ENCODE results near the gene SLC28A3. TPM values are rescaled to one million over a fixed set of nuclear protein-coding genes. Genes with fewer than 3 reads are reported as not detected.
A peak's percentile ranks its signal among the peaks of the same experiment; 100 is the strongest.

Gene SLC28A3
- total RNA-seq, 1 experiment from 2014 or later, result 0.13 TPM

- no peaks in the 10 kb centered on the region; the same call in 1 of the 2 replicates for H3K27me3 ChIP-seq (ENCODE audit: insufficient read depth, low read depth)
- ChIA-PET POLR2A (ENCODE audit: unreplicated experiment) (no interaction called here), CTCF (no interaction called here)
- TF ChIP-seq CTCF (conservative IDR thresholded peaks at IDR 0.05), result no peak
- no peak for TF ChIP-seq EZH2 (IDR thresholded peaks at IDR 0.05; ENCODE audit: low read depth)
- H3K9me3 ChIP-seq (ENCODE audit: insufficient read depth, low read depth), result no peaks in the 10 kb centered on the region
- no peak overlapping the region for H3K27ac ChIP-seq
- no peaks in the 10 kb centered on the region for H4K20me1 ChIP-seq (ENCODE audit: insufficient read depth)
- no peaks in the 10 kb centered on the region for H3K79me2 ChIP-seq (ENCODE audit: low read depth)
- intact Hi-C loops (cut with micrococcal nuclease; ENCODE audit: unreplicated experiment), result no loop called here
- H3F3A ChIP-seq (ENCODE audit: insufficient read depth, low read depth), result no peaks in the 10 kb centered on the region
- no TSS peak for BruUV-seq (replicated peaks)
- H2AFZ ChIP-seq, result no peak overlapping the region
- H3K4me3 ChIP-seq, result no peak overlapping the region
- H3K36me3 ChIP-seq (ENCODE audit: low read depth), result no peaks in the 10 kb centered on the region
- H3K4me2 ChIP-seq, result no peak overlapping the region
- no peak for DNase-seq
- no peaks in the 10 kb centered on the region for H3K4me1 ChIP-seq (replicated peaks; ENCODE audit: insufficient read depth)
- H3K9me2 ChIP-seq (ENCODE audit: insufficient read depth), result no peaks in the 10 kb centered on the region
These were observed 69.6 kb downstream of the SLC28A3 start for GRCh38 chr9:84270847-84271530.

DNA sequence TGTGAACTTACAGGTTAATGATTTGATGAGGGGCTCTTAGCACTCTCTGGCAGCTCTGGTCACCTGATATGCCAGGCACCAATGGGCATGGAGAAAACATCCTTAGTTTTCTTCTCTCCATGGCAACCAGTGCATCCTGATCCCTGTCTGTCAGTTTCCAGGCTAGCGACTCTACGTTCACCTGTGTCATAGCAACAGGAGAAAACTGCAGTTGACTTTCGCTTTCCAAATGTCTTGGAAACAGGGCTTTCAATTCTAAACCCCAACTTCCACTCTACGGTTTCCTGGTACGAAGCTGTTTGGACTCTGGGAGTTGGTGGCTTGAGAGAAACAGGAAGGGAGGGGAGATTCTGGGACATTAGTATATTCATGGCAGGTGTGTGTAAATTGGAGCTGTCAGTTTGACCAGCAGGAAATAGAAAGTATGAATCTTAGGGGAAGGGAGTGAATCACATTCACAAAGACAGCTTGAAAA, 74.4 kb downstream of the SLC28A3 start:
- no peaks in the 10 kb centered on the region for H3K36me3 ChIP-seq (ENCODE audit: low read depth)
- no peaks in the 10 kb centered on the region for H3K9me3 ChIP-seq (ENCODE audit: insufficient read depth, low read depth)
- ChIA-PET POLR2A (ENCODE audit: unreplicated experiment) (no interaction called here), CTCF (no interaction called here)
- H3K27ac ChIP-seq, result no peak overlapping the region
- H3K79me2 ChIP-seq (ENCODE audit: low read depth), result no peaks in the 10 kb centered on the region
- DNase-seq, result peak in 1 of 2 experiments; percentile 6
- no peaks in the 10 kb centered on the region for H3K27me3 ChIP-seq (ENCODE audit: insufficient read depth, low read depth)
- H3K4me3 ChIP-seq, result no peak overlapping the region
- intact Hi-C loops (cut with micrococcal nuclease; ENCODE audit: unreplicated experiment), result no loop called here
- TF ChIP-seq CTCF (conservative IDR thresholded peaks at IDR 0.05) (no peak), EZH2 (IDR thresholded peaks at IDR 0.05; ENCODE audit: low read depth) (no peak)
- H4K20me1 ChIP-seq (ENCODE audit: insufficient read depth), result no peaks in the 10 kb centered on the region
- H2AFZ ChIP-seq, result no peak overlapping the region
- no TSS peak for BruUV-seq (replicated peaks)
- H3K9me2 ChIP-seq (ENCODE audit: insufficient read depth), result no peaks in the 10 kb centered on the region
- no peaks in the 10 kb centered on the region for H3K4me1 ChIP-seq (replicated peaks; ENCODE audit: insufficient read depth)
- no peak overlapping the region for H3K4me2 ChIP-seq
- H3F3A ChIP-seq (ENCODE audit: insufficient read depth, low read depth), result no peaks in the 10 kb centered on the region

DNA sequence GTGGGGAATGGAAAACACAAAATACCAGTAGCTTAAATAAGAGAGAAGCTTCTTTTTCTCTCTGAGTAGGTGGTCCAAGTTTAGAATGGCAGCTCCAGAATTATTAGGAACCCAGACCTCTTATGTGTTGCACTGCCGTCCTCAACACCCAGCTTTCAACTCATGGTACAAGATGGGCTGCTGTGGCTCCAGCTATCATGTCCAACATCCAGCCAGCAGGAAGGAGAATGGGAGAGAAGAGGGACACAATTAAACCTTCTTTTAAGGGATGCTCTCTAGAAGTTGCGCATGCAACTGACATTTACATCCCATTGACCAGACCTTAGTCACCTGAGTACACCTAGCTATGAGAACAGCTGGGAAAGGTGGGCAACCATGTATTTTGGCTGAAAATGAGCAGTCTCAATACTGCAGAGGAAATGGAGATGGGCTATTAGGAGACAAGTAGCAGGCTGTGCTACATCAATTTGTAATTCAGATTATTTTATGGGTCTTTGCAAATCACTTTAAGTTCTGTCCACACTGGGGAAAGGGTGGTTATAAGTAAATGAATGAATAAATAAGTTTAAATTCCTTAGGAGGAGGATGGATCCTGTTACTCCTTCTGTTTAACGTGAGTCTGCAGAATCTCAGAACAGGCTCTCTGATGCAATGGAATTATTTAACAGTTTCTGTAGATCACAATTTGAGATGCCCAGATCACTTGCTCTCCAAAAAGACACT, 76.1 kb downstream of the SLC28A3 start:
- H2AFZ ChIP-seq, result no peak overlapping the region
- CTCF ChIA-PET, result interaction anchor here (0.6 kb wide), 1 partner anchor 72 kb away, joined by 3 read pairs; no protein-coding TSS in a partner anchor

More for the DNA sequence above, 76.1 kb downstream of the SLC28A3 start:
- H3K9me2 ChIP-seq (ENCODE audit: insufficient read depth), result no peaks in the 10 kb centered on the region
- intact Hi-C loops (cut with micrococcal nuclease; ENCODE audit: unreplicated experiment), result loop anchor here (5.0 kb wide), 2 partner anchors 82 to 282 kb away; partner anchors contain the start of genes HNRNPK and RMI1
- no peaks in the 10 kb centered on the region for H3K27me3 ChIP-seq (ENCODE audit: insufficient read depth, low read depth)
- POLR2A ChIA-PET (ENCODE audit: unreplicated experiment), result interaction anchor here (0.7 kb wide), 1 partner anchor 343 kb away, joined by 4 read pairs; the partner anchor contains the start of gene KIF27
- H3K36me3 ChIP-seq (ENCODE audit: low read depth), result no peaks in the 10 kb centered on the region
- TF ChIP-seq EZH2 (IDR thresholded peaks at IDR 0.05; ENCODE audit: low read depth), result no peak
- no peak for TF ChIP-seq CTCF (conservative IDR thresholded peaks at IDR 0.05)
- H4K20me1 ChIP-seq (ENCODE audit: insufficient read depth), result no peaks in the 10 kb centered on the region
- H3K4me1 ChIP-seq (replicated peaks; ENCODE audit: insufficient read depth), result 0 out of 2 replicates have a peak, but pooled peaks cover 3% of the 10 kb centered on the region
- no peaks in the 10 kb centered on the region for H3K79me2 ChIP-seq (ENCODE audit: low read depth)
- no peaks in the 10 kb centered on the region for H3F3A ChIP-seq (ENCODE audit: insufficient read depth, low read depth)
- no peaks in the 10 kb centered on the region for H3K9me3 ChIP-seq (ENCODE audit: insufficient read depth, low read depth)
- no peak overlapping the region for H3K4me2 ChIP-seq
- no TSS peak for BruUV-seq (replicated peaks)
- no peak overlapping the region for H3K27ac ChIP-seq
- no peak for DNase-seq
- no peak overlapping the region for H3K4me3 ChIP-seq
